BJ (cell line): Measurements from ENCODE around the gene SCFD2. TPM values are rescaled to one million over a fixed set of nuclear protein-coding genes. Genes with fewer than 3 reads are reported as not detected.

Experiments
- CTCF ChIA-PET: fragments of 350-600 bp; formaldehyde crosslinking; extraction: SDS; loops from one replicate; lab custom pipeline; 2021; ENCODE audit warnings: antibody characterized with exemption, inconsistent platforms; lab: Yijun Ruan, JAX
- POLR2A ChIA-PET: fragments of 300-600 bp; sonication (Branson Sonifier 250); formaldehyde crosslinking; extraction: SDS; loops from one replicate; lab custom pipeline; 2021; ENCODE audit warnings: antibody characterized with exemption; lab: Charles Lee
- DNase-seq: peaks from one replicate; pipeline ENCODE4 v3.0.0-alpha.2; 2011; ENCODE audit warnings: low read depth
- H3K27me3 ChIP-seq: 2 replicates; pipeline ENCODE4 v1.6.0; 2011; ENCODE audit warnings: low read length; ENCODE audit not compliant: control insufficient read depth, insufficient read depth
- H3K36me3 ChIP-seq: 2 replicates; pipeline ENCODE4 v1.5.1; 2011; ENCODE audit warnings: low read length; ENCODE audit not compliant: control insufficient read depth, insufficient read depth
- H3K4me3 ChIP-seq: 2 replicates; pipeline ENCODE4 v1.5.1; 2011; ENCODE audit warnings: low read depth, mild to moderate bottlenecking, control low read depth, low read length
- CTCF ChIP-seq: IDR thresholded peaks from 2 replicates; pipeline ENCODE4 v1.5.1; 2011; ENCODE audit warnings: low read depth, mild to moderate bottlenecking, control low read depth, inconsistent platforms, low read length, moderate library complexity; ENCODE audit not compliant: insufficient read depth
- polyA plus RNA-seq: library from polyadenylated mRNA; depleted of rRNA; stranded (reverse); fragments of >200 nt; gene quantifications from 2 replicates; pipeline ENCODE4 v1.2.3, GENCODE V29; 2011

Gene SCFD2
- polyA plus RNA-seq, 1 experiment: 17.4 TPM

GRCh38 chr4:52840531-52841370 lies 525.1 kb downstream of the SCFD2 start:
- ChIA-PET POLR2A (no interaction called here), CTCF (interaction anchor here (1.1 to 1.3 kb wide), 3 partner anchors 12 to 295 kb away, joined by 4 read pairs; no protein-coding TSS in a partner anchor)
- Histone ChIP-seq H3K4me3 (no peak overlapping the region), H3K27me3 (no peaks in the 10 kb centered on the region; the same call in 1 of the 2 replicates), H3K36me3 (no peaks in the 10 kb centered on the region)
- no peak for DNase-seq
- no peak for TF ChIP-seq CTCF

DNA sequence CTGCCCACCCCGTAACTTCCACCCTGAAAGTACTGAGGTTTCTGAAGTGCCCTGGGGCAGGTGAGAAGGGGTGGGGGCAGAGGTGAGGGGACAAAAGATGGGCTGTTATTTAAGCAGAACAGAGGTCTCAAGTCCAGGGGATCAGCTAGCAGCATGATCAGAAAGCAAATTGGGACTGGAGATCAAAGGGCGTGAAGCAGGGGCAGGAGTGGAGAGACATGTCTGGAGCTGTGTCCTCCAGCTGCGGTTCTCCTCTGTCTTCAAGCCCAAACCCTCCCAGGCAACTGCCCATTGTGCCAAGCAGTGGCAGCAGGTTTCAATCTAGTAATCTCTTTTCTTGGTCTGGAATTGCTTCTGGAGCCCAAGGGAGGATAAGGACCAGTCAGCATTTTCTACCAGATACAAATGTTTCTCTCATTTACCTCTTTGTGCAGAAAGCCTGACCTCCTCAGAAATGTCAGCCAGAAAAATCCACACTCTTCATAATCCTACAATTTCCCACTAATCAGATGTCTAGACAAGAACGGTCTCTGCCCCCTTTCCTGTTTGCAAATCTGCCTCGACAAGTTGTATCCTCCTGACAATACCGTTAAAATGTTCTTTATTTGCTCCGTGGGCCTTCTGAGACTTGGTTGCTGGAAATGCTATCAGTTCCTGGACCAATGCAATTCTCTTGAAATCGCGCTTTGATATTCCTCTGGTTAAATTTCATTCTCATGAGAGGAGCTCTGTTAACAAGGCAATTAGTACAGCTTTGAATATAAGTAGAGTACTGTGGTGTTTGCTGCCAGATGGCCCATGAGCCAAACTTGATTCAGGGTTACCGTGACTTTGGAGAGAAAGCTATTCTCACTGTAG lies 526.9 kb downstream of the SCFD2 start:
- ChIA-PET POLR2A (no interaction called here), CTCF (interaction anchor here (0.6 to 1.2 kb wide), 2 partner anchors 14 kb away, joined by 3 to 4 read pairs; no protein-coding TSS in a partner anchor)
- Histone ChIP-seq H3K27me3 (no peaks in the 10 kb centered on the region; the same call in 1 of the 2 replicates), H3K36me3 (no peaks in the 10 kb centered on the region), H3K4me3 (no peak overlapping the region)
- no peak for TF ChIP-seq CTCF
- DNase-seq: no peak

GRCh38 chr4:52837716-52838558 lies 527.9 kb downstream of the SCFD2 start:
- H3K4me3 ChIP-seq: no peak overlapping the region
- TF ChIP-seq CTCF: no peak
- no peaks in the 10 kb centered on the region for H3K36me3 ChIP-seq
- no peaks in the 10 kb centered on the region for H3K27me3 ChIP-seq
- no peak for DNase-seq
- ChIA-PET POLR2A (no interaction called here), CTCF (interaction anchor here (0.6 to 1.4 kb wide), 3 partner anchors 7 to 131 kb away, joined by 3 read pairs; no protein-coding TSS in a partner anchor)

GRCh38 chr4:52836678-52837077 lies 529.2 kb downstream of the SCFD2 start:
- ChIA-PET CTCF (interaction anchor here (0.8 to 1.4 kb wide), 5 partner anchors 9 to 1397 kb away, joined by 3 to 4 read pairs (median 3); no protein-coding TSS in a partner anchor), POLR2A (no interaction called here)
- no peak for DNase-seq
- no peaks in the 10 kb centered on the region for H3K36me3 ChIP-seq
- TF ChIP-seq CTCF: no peak
- H3K4me3 ChIP-seq: no peak overlapping the region
- H3K27me3 ChIP-seq: peaks cover 1% of the 10 kb centered on the region; the same call in 1 of the 2 replicates
